GM19463 (cell line): ENCODE results near the gene APRT.
A peak's percentile ranks its signal among the peaks of the same experiment; 100 is the strongest.
"Not testable (repeated sequence)": the region's sequence is repeated elsewhere in the genome, so short reads cannot be mapped to it uniquely, and the experiment has no call there.

Source experiments
- ATAC-seq: cut with Tn5 transposase; IDR thresholded peaks from one replicate; pipeline ENCODE4 v1.9.1; 2021; ENCODE audit warnings: mild to moderate bottlenecking, moderate library complexity; ENCODE audit not compliant: unreplicated experiment

Gene APRT

DNA sequence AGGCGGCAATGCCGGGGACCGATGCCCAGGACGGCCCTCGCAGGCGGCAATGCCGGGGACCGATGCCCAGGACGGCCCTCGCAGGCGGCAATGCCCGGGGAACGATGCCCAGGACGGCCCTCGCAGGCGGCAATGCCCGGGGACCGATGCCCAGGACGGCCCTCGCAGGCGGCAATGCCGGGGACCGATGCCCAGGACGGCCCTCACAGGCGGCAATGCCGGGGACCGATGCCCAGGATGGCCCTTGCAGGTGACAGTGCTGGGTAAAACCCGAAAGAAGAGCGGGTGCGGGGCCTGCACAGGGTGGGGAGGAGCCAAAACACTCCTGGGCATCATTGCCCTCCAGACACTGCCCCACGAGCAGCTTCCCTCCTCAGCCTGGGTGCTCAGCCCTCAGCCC, 11.9 kb upstream of the APRT start:
- ATAC-seq = not testable (repeated sequence)

DNA sequence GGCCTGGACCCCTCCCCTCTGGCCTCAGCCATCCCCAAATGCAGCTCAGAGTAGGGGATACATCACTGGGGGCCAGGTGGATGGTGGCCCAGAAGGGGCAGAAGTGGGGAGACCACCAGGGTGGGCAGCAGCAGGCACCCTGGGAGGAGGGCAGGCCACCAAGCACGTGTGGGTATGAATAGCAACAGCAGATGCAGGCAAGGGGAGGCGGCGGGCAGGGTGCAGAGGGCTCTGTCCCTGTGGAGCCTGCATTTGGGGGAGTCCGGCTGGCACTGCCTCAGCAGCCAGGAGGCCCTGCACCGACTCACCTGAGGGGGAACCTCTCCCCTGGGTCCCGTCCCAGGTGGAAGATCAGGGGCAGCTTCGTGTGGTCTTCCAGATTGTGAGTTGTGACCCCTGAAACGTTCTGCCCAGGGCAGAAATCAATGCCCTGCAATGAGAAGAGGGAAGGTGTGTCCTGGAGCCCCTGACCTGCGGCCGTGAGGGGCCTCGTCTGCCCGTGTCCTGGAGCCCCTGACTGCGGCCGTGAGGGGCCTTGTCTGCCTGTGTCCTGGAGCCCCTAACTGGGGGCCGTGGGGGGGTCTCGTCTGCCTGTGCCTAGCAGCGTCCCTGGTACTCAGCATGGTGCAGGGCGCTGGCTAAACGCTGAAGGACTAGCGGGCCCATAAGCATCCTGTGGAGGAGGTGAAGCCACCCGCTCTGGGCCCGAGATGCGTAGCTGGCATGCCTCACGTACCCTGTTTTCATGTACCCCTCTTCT, 10.7 kb upstream of the APRT start:
- ATAC-seq = no peak

DNA sequence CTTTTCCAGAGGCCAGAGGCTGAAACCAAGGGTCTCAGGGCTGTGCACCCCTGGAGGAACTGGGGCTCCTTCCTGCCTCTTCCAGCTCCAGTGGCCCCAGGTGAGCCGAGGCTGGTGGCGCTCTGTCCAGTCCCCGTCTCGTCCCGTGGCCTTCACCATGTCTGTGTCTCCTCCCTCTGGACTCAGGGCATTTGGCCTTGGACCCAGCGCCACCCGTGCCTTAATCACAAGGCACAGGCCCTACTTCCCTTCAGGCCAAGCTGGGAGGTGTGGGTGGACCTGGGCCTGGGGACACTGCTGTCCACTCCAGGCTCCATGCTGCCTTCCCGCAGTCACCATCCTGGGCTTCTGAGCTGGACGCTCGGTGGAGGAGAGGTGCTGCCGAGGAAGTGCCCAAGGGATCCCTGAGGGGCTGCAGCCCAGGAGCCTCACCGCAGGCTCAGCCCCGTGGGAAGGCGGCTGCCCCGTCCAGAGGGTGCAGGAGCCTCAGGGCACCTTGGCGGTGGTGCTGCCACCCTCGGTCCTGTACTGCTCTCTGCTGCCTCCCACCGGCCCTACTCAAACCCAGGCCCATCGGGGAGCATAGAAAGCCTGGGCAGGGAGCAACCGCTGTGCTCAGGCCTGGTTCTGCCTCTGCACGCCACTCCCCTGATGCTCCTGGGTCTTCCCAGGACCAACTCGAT, 9.6 kb upstream of the APRT start:
- no peak for ATAC-seq

DNA sequence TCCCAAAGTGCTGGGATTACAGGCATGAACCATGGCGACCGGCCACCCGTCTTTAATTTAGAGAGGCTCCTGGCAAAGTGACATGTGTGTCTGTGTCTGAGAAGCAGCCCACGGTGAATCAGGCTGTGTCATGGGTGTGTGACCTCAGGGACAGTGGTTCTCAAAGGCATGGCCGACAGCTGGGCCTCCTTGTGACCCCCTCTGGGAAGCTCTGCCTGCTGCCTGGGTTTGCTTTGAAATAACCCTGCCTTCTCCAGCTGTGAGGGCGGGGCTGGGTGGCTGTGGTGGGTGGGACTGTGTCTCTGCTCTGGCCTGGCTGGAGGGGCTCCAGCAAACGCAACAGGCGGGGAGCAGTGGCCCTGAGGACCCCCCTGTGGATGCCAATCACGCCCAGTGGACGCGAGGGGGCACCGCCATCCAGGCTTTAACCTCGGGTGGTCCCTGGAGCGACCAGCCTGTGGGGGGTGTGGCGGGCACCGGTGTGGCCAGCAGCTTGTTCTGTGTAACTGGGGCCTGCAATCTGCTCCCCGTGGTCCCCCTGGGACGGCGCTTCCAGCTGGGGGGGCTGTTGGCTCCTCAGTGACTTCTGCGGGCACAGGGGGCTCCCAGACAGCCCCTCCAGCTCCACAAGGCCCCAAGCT, 8.8 kb upstream of the APRT start:
- ATAC-seq = no peak

DNA sequence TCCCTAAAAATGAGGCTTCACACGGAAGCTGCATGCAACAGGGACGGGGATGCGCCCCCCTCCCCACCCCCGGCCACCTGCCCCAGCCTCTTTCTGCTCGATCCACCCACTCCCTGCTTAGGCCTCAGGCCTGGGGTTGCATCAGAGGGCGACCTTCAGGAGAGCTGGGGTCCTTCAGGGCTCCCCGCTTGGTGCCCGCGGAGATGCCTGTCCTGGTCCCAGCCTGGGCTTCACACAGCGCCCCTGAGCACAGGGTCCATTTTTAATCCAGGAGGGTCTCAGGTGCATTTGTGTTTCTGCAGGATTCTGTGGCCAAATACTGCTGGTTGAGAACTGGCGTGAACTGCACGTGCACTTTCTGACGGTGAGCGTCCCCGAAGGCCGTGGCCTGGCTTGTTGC, 7.4 kb upstream of the APRT start:
- no peak for ATAC-seq

DNA sequence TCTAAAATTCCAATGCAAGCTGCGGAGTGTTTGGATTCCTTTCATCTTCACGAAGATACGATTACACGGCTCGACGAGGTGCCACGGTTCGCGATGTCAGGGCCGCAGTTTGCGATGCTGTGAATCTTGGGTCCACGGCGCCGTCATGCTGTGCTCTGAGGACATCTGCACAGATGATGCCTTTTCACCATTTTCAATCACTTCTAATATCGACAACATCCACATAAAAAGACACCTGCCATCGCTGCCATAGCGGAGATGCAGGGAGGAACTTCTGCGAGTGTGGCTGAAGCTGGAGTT, 6.8 kb upstream of the APRT start:
- ATAC-seq = no peak

DNA sequence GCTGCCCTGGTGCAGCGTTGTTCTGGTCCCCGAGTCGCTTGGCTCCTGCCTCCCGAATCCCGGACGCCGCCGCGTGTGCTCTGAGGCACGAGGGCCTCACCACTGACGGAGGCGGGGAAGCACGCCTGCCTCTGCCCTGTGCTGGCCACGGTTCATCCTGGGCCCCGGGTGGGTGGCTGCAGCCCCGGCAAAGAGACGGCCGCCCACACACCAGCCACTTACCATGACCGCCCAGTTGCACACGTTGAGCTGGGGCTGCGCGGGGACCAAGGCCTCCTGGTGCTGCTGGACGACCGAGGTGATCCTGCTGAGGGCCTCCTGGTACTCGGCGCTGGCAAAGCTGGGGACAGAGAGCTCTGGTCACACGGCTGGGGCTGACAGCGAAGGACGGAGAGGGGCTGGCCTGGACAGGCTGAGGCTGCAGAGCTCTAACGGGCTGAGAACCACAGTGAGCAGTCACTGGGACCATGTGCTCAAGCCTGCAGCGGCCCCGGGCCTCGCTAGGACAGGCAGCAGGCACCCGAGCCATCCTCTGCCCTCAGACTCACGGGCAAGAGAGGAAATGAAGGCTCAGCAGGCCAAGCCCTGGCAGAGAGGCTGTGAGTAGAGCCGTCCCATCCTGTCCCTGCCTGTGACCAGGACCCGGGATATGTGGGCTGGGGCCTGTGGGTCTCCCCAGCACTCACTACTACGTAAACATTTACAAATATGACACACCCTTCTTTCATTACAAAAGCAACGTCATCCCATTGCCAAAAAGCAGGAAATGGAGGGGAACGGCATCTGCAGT, 6.3 kb upstream of the APRT start:
- ATAC-seq = no peak

DNA sequence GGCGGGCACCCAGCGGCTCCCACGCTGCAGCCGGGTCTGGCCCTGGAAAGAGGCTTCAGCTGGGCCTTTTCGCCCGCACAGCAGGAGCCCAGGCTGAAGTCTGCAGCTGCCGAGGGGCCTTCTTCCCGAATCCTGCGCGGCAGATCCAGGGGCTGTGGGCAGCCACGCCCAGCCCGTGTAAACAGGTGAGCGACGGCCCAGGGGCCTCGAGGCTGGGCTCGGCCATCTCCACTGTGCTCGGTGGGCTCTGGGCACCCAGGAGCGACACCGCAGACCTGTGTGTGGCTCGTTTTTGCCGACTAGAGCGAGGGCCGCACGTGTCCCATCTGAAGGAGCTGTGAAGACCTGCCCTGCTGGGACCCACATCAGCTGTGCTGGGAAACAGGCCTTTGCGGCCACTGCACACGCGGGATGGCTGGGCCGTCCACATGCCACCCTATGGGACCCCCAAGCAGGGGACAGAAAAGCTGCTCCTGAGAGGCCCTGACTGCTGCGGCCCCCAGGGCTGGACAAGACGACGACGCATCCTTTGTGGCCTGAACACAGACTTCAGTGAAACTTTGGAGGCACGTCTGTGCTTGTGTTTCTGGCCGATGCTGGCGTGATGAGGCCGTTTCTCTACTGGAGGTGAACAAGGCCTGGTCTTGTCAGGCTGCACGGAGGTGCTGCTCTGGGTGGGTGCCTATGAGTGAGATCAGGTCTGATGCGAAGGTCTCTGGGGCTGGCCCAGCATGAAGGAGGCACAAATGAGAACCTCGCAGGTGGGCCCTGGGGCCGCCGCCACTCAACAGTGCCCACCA, 5.2 kb upstream of the APRT start:
- no peak for ATAC-seq

DNA sequence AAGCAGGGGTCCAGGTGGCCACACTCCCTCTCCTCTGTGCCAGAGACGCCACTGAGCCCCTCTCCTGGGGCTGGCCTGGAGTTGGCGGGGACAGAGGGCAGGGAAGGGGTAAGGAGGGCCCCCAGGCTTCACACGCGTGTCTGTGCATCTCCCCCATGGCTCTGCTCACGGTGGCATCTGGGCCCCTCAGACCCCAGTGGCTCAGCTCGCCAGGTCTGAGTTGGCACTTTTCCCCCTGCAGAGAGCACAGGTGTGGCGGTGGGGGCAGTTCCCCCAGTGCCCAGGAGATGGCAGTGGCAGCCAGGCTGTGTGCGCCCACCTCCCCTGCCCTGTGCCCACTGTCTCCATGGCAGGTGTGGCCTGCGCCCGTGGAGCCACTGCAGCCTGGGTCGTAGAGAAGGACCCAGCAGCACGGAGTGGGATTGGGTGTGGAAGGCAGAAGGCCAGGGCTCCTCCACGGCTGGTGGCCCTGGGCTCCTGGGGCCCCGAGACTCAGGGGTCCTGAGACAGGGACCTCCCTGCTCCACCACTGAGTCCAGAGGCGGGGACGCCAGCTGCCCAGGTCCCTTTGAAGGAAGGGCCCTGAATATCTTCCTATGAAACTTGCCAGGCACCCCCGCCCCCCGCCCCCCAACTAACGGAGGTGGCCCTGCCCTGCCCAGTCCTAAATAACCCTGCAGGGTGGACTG, 4.3 kb upstream of the APRT start:
- ATAC-seq = no peak

DNA sequence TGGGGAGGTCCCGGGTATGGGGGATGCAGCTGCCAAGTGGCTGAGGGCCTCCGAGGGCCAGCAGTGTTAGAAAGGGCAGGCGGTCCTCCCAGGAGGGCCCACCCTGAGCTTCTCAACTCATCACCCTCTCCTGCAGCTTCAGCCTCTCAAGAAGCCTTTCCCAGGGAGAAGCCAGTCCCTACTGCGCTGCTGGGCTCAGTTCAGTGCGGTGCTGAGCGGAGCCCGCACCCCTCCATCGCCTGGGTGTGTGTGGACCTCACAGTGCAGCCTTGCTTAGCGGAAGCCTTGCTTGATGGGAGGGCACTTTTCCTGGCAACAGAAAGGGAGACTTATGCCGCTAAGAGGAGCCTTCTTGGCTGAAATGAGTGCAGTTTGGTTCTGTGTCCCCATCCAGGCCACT, 3.5 kb upstream of the APRT start:
- no peak for ATAC-seq

DNA sequence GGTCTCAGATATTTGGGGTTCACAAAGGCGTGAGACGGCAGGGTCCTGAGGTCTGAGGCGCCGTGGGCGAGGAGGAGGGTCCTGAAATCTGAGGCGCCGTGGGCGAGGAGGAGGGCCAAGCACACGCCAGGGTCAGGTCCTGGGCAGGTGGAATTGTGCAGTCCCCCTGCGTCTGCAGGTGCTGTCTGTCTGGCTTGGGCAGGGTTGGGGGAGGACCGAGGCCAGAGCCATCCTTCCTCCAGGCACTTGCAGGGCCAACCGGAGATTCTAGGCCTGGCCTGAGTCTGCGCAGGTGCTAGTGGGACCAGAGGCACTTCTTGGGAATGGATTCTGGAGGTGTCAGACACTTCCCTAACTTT, 2.4 kb upstream of the APRT start:
- ATAC-seq = no peak

DNA sequence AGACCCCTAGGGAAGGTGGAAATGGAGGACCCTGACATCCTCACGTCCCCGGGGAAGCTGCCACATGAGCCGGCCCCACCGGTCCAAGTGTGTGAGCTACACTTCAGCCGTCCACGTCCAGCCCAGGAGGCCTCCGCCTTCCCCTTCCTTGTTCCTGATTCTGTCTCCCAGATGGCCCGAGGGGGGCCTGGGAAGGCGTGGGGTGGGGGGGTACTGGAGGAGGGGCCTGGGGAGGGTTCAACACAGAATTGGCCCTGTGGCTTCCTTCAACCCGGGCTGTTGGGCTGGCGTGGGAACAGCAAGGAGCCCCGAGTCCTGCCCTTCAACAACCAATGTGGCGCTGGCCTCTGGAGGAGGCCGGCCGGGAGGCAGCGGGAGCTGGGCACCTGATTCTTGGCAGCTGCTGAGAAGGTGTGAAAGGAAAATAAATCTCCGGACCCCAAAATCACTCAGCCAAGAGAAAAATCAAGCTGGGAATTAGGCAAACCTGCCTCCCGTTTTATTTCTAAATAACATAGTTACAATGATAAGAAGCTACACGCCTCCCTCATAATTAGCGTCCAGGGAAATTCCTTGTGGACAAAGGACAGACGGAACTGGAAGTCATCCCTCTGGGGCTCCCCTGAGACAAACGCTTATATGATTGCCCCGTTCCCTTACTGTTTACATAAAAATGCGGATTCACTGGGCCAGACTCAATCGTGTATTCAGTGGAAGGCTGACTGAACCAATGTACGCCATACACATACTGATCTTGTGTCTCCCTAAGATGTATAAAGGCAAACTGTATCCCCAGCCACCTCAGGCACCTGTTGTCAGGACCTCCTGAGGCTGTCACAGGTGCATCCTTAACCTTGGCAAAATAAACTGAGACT, 1.8 kb upstream of the APRT start:
- no peak for ATAC-seq

DNA sequence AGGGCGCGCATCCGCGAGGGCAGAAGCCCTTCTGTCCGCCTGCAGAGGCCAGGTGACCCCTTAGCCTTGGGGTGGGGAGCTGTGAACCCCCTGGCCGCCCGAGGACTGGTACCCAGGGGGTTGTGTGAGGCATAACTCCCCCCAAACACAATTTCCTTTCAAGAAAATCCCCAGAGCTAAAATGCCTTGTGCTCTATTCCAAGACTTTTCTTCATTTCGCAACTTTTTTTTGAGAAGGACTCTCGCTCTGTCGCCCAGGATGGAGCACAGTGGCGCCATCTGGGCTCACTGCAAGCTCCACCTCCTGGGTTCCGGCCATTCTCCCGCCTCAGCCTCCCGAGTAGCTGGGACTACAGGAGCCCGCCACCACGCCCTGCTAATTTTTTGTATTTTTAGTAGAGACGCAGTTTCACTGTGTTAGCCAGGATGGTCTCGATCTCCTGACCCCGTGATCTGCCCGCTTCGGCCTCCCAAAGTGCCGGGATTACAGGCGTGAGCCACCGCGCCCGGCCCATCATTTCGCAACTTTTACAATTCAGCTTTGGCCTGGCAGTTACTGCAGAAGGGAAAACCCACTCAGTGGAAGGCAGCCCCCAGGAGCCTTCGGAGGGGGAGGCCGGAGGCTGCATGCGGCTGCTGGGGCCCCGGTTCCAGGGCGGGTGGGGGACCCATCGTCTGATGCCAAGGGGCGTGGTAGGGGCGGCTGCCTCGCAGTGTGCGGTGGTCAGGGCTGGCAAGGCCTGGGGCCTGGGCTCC, 963 bp upstream of the APRT start:
- no peak for ATAC-seq

DNA sequence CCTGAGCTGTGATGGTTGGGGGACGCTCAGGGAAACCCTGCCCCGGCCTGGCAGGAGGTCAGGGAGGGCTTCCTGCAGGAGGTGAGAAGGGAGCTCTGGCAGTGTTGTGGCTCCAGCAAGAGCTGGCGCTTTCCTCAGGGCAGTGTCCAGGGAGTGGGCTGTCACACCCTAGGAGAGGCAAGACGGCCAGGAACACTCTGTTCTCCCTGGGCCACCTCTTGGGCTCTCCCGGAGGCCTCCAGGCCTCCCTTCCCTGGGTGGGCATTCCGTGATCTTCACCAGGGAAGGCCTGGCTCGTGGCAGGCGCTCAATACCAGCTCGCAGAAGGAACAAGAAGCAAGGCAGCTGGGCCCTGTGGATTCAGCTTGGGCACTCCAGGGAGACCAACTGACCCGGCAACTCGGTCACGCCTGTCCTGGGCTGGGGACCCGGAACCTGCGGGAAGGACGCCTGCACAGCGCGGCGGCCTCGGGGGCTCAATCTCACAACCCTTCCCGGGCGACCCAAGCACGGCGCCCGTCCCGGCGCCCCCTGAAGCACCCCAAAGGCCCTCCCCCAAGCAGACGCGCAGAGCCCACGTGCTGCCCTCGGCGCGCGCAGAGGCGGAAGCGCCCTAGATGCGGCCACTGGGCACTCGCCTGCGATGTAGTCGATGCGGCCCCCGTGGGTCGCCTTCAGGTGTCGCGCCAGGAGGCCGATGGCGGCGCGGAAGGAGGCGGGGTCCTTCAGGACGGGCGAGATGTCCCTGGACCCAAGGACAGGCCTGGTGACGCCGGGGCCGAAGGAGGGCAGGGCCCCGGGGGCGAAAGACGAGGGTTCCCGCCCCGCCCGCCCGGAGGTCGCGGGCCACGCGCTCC, 588 bp downstream of the APRT start:
- peak; percentile 35 for ATAC-seq

DNA sequence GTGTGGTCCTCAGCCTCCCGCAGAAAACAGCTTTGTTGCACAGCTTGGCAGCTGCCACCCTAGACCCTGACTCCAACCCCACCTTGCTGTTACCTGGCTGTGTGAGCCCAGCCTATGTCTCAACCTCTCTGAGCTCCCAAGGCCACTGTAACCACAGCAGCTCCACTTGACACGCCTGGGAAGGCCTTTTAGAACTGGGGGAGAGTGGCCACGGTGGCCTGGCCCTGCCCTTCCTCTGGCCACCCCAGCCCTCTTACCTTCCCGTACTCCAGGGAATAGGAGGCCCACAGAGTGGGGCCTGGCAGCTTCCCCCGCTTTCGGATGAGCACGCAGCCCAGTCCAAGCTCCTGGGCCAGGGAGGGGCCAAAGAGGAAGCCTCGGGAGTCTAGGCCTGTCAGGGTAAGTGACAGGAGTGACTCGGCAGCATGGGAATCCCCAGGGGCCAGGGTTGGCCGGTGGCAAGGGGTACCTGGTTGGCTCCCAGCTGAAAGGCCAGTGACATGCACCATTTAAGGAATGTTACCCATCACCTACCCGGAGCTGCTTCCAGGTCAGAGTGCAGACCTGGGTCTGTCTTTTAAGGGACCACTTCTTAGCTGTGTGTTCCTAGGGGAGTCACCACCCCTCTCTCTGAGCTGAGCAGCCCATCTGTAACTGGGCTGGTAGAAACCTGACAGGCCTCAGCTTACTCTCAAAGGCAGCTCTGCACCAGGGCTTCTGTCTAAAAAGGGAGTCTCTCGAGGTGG, 1.4 kb downstream of the APRT start:
- no peak for ATAC-seq

DNA sequence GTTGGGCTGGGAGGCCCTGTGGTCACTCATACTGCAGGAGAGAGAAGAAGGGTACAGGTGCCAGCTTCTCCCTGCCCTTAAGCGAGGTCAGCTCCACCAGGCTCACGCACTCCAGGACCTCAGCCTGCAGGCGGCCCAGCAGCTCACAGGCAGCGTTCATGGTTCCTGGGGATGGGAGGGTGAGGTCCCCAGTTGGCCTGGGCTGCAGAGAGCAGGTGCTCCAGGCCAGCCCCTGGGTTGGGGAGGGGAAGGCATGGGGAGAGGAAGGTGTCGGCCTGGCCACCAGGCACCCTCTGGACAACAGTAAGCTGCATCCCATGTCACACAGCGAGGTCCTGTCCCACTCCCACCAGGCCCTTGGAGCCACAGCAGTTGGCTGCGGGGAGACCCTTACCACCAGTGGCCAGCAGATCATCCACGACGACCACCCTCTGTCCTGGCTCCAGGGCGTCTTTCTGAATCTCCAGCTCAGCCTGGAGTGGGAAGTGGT, 2.0 kb downstream of the APRT start:
- ATAC-seq = no peak
